Vagina (tissue), 2 donors: ENCODE results near the gene ACLY.

ENCODE experiments used
- POLR2A ChIP-seq, 2 donors: fragments of 450-650 bp; IDR thresholded peaks; one replicate each; pipeline ENCODE4 v1.6.1; 2017; ENCODE audit warnings: antibody characterized with exemption in 2 of 2, mild to moderate bottlenecking in 2 of 2, moderate library complexity in 2 of 2
- POLR2AphosphoS5 ChIP-seq, 2 donors: sonication (generic); formaldehyde crosslinking; IDR thresholded peaks; one replicate each; pipeline ENCODE4 v1.9.0; 2017; ENCODE audit warnings: antibody characterized with exemption in 2 of 2, mild to moderate bottlenecking in 2 of 2, low read depth in 1 of 2; ENCODE audit not compliant: insufficient read depth in 1 of 2
- TF ChIP-seq, protein P1 (sequence below), 3 experiments: fragments of 450-650 bp in 2 of 3; fragments of 200-600 bp in 1 of 3; sonication (generic) in 1 of 3; IDR thresholded peaks; one replicate each; pipeline ENCODE4 v1.5.1; 2017 to 2019; ENCODE audit warnings: antibody characterized with exemption in 3 of 3, mild to moderate bottlenecking in 2 of 3, moderate library complexity in 2 of 3

GRCh38 chr17:41822216-41823140 lies 96.3 kb downstream of the ACLY start:
- TF ChIP-seq, protein P1, sequence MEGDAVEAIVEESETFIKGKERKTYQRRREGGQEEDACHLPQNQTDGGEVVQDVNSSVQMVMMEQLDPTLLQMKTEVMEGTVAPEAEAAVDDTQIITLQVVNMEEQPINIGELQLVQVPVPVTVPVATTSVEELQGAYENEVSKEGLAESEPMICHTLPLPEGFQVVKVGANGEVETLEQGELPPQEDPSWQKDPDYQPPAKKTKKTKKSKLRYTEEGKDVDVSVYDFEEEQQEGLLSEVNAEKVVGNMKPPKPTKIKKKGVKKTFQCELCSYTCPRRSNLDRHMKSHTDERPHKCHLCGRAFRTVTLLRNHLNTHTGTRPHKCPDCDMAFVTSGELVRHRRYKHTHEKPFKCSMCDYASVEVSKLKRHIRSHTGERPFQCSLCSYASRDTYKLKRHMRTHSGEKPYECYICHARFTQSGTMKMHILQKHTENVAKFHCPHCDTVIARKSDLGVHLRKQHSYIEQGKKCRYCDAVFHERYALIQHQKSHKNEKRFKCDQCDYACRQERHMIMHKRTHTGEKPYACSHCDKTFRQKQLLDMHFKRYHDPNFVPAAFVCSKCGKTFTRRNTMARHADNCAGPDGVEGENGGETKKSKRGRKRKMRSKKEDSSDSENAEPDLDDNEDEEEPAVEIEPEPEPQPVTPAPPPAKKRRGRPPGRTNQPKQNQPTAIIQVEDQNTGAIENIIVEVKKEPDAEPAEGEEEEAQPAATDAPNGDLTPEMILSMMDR (IDR thresholded peaks at IDR 0.05): no peak
- no peak for TF ChIP-seq POLR2A (IDR thresholded peaks at IDR 0.05)
- no peak for TF ChIP-seq POLR2AphosphoS5 (IDR thresholded peaks at IDR 0.05; ENCODE audit: insufficient read depth in 1 of 2, low read depth in 1 of 2)
